ENCODE data around the gene CRTAC1. TPM values are rescaled to one million over a fixed set of nuclear protein-coding genes. Genes with fewer than 3 reads are reported as not detected.

CRTAC1 gene
- total RNA-seq, 1 experiment from 2014 or later = 0.20 TPM

GRCh38 chr10:97925308-97925938, 105.0 kb downstream of the CRTAC1 start:
- BruUV-seq (replicated peaks) = no TSS peak
- CTCF ChIA-PET = no interaction called here
- no peaks in the 10 kb centered on the region for H4K20me1 ChIP-seq (ENCODE audit: insufficient read depth)
- TF ChIP-seq REST (IDR thresholded peaks at IDR 0.05; ENCODE audit: low read depth) (no peak), SRF (IDR thresholded peaks at IDR 0.05; ENCODE audit: low read depth) (no peak), ZFX (IDR thresholded peaks at IDR 0.05) (no peak), YY1 (IDR thresholded peaks at IDR 0.05; ENCODE audit: extremely low read depth, insufficient replicate concordance, low read depth, low read length) (no peak), POLR2AphosphoS5 (IDR thresholded peaks at IDR 0.05; ENCODE audit: low read depth, low read length) (no peak), RAD21 (IDR thresholded peaks at IDR 0.05; ENCODE audit: low read depth) (no peak), EGR1 (IDR thresholded peaks at IDR 0.05; ENCODE audit: low read depth) (no peak), TCF7L2 (IDR thresholded peaks at IDR 0.05; ENCODE audit: borderline replicate concordance, extremely low read depth, insufficient read depth, insufficient read length) (no peak), ATF3 (IDR thresholded peaks at IDR 0.05) (no peak), CEBPB (IDR thresholded peaks at IDR 0.05; ENCODE audit: low read depth) (no peak), EZH2phosphoT487 (IDR thresholded peaks at IDR 0.05; ENCODE audit: borderline replicate concordance) (no peak), ELF1 (IDR thresholded peaks at IDR 0.05; ENCODE audit: borderline replicate concordance, low read depth) (no peak), POLR2A (IDR thresholded peaks at IDR 0.05; ENCODE audit: borderline replicate concordance, extremely low read depth, insufficient read depth, insufficient read length) (no peak), SP1 (IDR thresholded peaks at IDR 0.05; ENCODE audit: low read depth) (no peak), ZBTB33 (IDR thresholded peaks at IDR 0.05; ENCODE audit: extremely low read depth, insufficient replicate concordance, low read length) (no peak), FOSL1 (IDR thresholded peaks at IDR 0.05; ENCODE audit: low read depth) (no peak), SIN3A (IDR thresholded peaks at IDR 0.05; ENCODE audit: low read depth) (no peak)
- ATAC-seq (no peak), DNase-seq (ENCODE audit: low read depth, low spot score) (no peak)
- no peaks in the 10 kb centered on the region for H3K79me2 ChIP-seq (ENCODE audit: insufficient read depth, low read length)
- H3K4me2 ChIP-seq (ENCODE audit: low read length) = no peak overlapping the region
- RAD21 ChIA-PET (ENCODE audit: low non-redundant PET in 1 of 2, low total read pairs in 2 of 2, uncharacterized antibody in 2 of 2, unreplicated experiment in 2 of 2) = no interaction called here
- no peak overlapping the region for H3K4me3 ChIP-seq (replicated peaks in 1 of 2; ENCODE audit: low read depth in 1 of 2, low read length in 2 of 2)
- no peaks in the 10 kb centered on the region for H3K36me3 ChIP-seq (ENCODE audit: control insufficient read depth in 1 of 2, insufficient read depth in 2 of 2, low read length in 2 of 2)
- peaks cover 20% of the 10 kb centered on the region; the same call in 1 of the 2 replicates for H3K27me3 ChIP-seq (ENCODE audit: insufficient read depth, low read length)
- H3K9me2 ChIP-seq (ENCODE audit: insufficient read depth) = no peaks in the 10 kb centered on the region
- intact Hi-C loops (cut with micrococcal nuclease) = no loop called here
- H3K9me3 ChIP-seq (ENCODE audit: control insufficient read depth in 1 of 2, insufficient read depth in 1 of 2, low read depth in 1 of 2, low read length in 2 of 2) = no peaks in the 10 kb centered on the region
- H3K9ac ChIP-seq (ENCODE audit: low read length) = no peak overlapping the region
- H2AFZ ChIP-seq (ENCODE audit: low read depth, low read length, poor library complexity, severe bottlenecking) = no peak overlapping the region
- POLR2A ChIA-PET = no interaction called here
- peaks cover 4 to 14% of the 10 kb centered on the region in 2 experiments; a peak in 3 of 4 replicates for H3K4me1 ChIP-seq (ENCODE audit: control insufficient read depth in 1 of 2, insufficient read depth in 2 of 2, low read length in 2 of 2)
- H3K27ac ChIP-seq (ENCODE audit: low read depth, low read length) = no peak overlapping the region

All from HCT116 (cell line).